Liver (tissue), 9 donors: Measurements from ENCODE around the gene STAM2. TPM values are rescaled to one million over a fixed set of nuclear protein-coding genes. Genes with fewer than 3 reads are reported as not detected.

Source experiments
- DNase-seq: peaks from one replicate; pipeline ENCODE4 v3.0.0-alpha.2; 2017; ENCODE audit warnings: low spot score
- H3K27ac ChIP-seq, 2 donors: one replicate each; pipeline ENCODE4 v1.7.0; 2013; ENCODE audit warnings: inconsistent platforms in 2 of 2, low read length in 2 of 2, control low read depth in 1 of 2, low read depth in 1 of 2, mild to moderate bottlenecking in 1 of 2
- H3K27me3 ChIP-seq, 4 donors: one replicate each; pipeline versions ENCODE4 v1.6.1 to v1.7.0; 2013; ENCODE audit warnings: low read length in 3 of 4, inconsistent platforms in 1 of 4, mild to moderate bottlenecking in 1 of 4, moderate library complexity in 1 of 4; ENCODE audit not compliant: control insufficient read depth in 4 of 4, insufficient read depth in 4 of 4
- H3K36me3 ChIP-seq, 4 donors: one replicate each; pipeline versions ENCODE4 v1.6.1 to v1.7.0; 2013; ENCODE audit warnings: low read length in 3 of 4, mild to moderate bottlenecking in 3 of 4, low read depth in 1 of 4, moderate library complexity in 1 of 4; ENCODE audit not compliant: control insufficient read depth in 4 of 4, insufficient read depth in 3 of 4
- H3K4me1 ChIP-seq, 4 donors: one replicate each; pipeline versions ENCODE4 v1.6.1 to v1.7.0; 2013; ENCODE audit warnings: low read length in 3 of 4, mild to moderate bottlenecking in 3 of 4, moderate library complexity in 1 of 4; ENCODE audit not compliant: control insufficient read depth in 4 of 4, insufficient read depth in 4 of 4
- H3K4me3 ChIP-seq, 3 donors: one replicate each; pipeline versions ENCODE4 v1.6.1 to v1.7.0; 2013; ENCODE audit warnings: low read length in 3 of 3, control low read depth in 1 of 3, low read depth in 1 of 3, mild to moderate bottlenecking in 1 of 3
- H3K9ac ChIP-seq, 2 donors: one replicate each; pipeline ENCODE4 v1.7.0; 2013; ENCODE audit warnings: low read length in 2 of 2, mild to moderate bottlenecking in 2 of 2, moderate library complexity in 2 of 2, control low read depth in 1 of 2, low read depth in 1 of 2
- H3K9me3 ChIP-seq, 4 donors: one replicate each; pipeline versions ENCODE4 v1.6.1 to v1.7.0; 2013; ENCODE audit warnings: low read length in 3 of 4; ENCODE audit not compliant: control insufficient read depth in 4 of 4
- CTCF ChIP-seq: fragments of 150-350 bp; IDR thresholded peaks from 2 replicates; pipeline ENCODE4 v1.5.1; 2017; ENCODE audit warnings: improper control_type of control experiment, low read depth, low read length; ENCODE audit not compliant: missing input control
- EGR1 ChIP-seq, 2 donors: IDR thresholded peaks; 2 replicates each; pipeline ENCODE4 v1.6.1; 2016 to 2018; ENCODE audit warnings: antibody characterized with exemption in 2 of 2, low read depth in 2 of 2
- FOXA1 ChIP-seq: IDR thresholded peaks from 2 replicates; pipeline ENCODE4 v1.6.1; 2016; ENCODE audit warnings: antibody characterized with exemption
- FOXA2 ChIP-seq: IDR thresholded peaks from 2 replicates; pipeline ENCODE4 v1.6.1; 2016; ENCODE audit warnings: antibody characterized with exemption
- GABPA ChIP-seq, 2 donors: IDR thresholded peaks in 1 of 2; conservative IDR thresholded peaks in 1 of 2; 2 replicates each; pipeline ENCODE4 v1.6.1; 2016; ENCODE audit warnings: antibody characterized with exemption in 2 of 2, mild to moderate bottlenecking in 1 of 2, moderate library complexity in 1 of 2
- HNF4A ChIP-seq, 2 donors: conservative IDR thresholded peaks; 2 replicates each; pipeline ENCODE4 v1.6.1; 2016; ENCODE audit warnings: antibody characterized with exemption in 2 of 2, mild to moderate bottlenecking in 2 of 2
- HNF4G ChIP-seq: IDR thresholded peaks from 2 replicates; pipeline ENCODE4 v1.6.1; 2016; ENCODE audit warnings: antibody characterized with exemption
- JUND ChIP-seq, 2 donors: IDR thresholded peaks; 2 replicates each; pipeline ENCODE4 v1.6.1; 2016; ENCODE audit warnings: antibody characterized with exemption in 2 of 2
- MAX ChIP-seq: IDR thresholded peaks from 2 replicates; pipeline ENCODE4 v1.6.1; 2016; ENCODE audit warnings: antibody characterized with exemption
- RAD21 ChIP-seq, 2 donors: IDR thresholded peaks; 2 replicates each; pipeline ENCODE4 v1.6.1; 2016; ENCODE audit warnings: antibody characterized with exemption in 2 of 2, mild to moderate bottlenecking in 2 of 2
- RXRA ChIP-seq, 2 donors: IDR thresholded peaks; 2 replicates each; pipeline ENCODE4 v1.6.1; 2017 to 2018; ENCODE audit warnings: antibody characterized with exemption in 2 of 2, mild to moderate bottlenecking in 1 of 2
- SP1 ChIP-seq: IDR thresholded peaks from 2 replicates; pipeline ENCODE4 v1.6.1; 2018; ENCODE audit warnings: antibody characterized with exemption, mild to moderate bottlenecking
- TAF1 ChIP-seq: conservative IDR thresholded peaks from 2 replicates; pipeline ENCODE4 v1.6.1; 2016; ENCODE audit warnings: antibody characterized with exemption, mild to moderate bottlenecking
- ZBTB33 ChIP-seq: IDR thresholded peaks from 2 replicates; pipeline ENCODE4 v1.6.1; 2016; ENCODE audit warnings: antibody characterized with exemption
- WGBS: extraction: QIAGEN DNeasy Blood & Tissue Kit; methylation state at CpG from one replicate; pipeline ENCODE4 v1.1.7; 2013; 5-methylcytosine and 5-hydroxymethylcytosine counted together
- polyA plus RNA-seq, 2 donors: library from polyadenylated mRNA; stranded (reverse) in 1 of 2; unstranded in 1 of 2; fragments of 200-250 nt in 1 of 2; fragments of >200 nt in 1 of 2; fragmentation: Nextera tagmentation in 1 of 2; extraction: Ambion mirVana in 1 of 2; gene quantifications; one replicate each; pipeline versions ENCODE4 v1.2.1 to v1.2.3, GENCODE V29; 2013 to 2015
- total RNA-seq, 2 donors: library from RNA; depleted of rRNA; stranded (reverse); fragments of >200 nt; gene quantifications; one replicate each; pipeline ENCODE4 v1.2.3, GENCODE V29; 2014
- TF ChIP-seq, protein P1 (sequence below): IDR thresholded peaks from 2 replicates; pipeline ENCODE4 v1.6.1; 2016; ENCODE audit warnings: antibody characterized with exemption
- donor health status: healthy.
- donor health status: healthy.
- donor health status: healthy.
- donor health status: healthy.
- donor health status: healthy.

The STAM2 gene
- total and polyA plus RNA-seq, 4 donors, result 4.0 to 18.0 (median 7.2) TPM

DNA sequence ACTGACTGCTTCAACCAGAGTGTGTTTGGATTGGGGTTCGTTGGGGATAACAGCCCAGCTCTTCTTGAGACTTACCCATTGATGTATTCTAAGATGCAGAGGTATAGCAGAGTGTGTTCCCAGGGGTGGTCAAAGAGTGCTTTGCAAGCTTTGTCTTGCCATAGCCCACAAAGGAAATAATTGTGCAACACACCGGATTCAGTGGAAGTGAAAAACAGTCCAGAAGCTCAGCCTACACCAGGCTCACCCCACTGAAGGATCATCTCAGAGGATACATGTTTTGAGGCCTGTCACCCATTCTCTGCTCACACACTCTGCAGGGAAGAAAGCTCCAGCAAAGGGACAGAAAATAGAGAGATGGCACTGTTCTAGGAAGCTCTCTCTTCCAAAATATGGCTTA lies 86.3 kb downstream of the STAM2 start:
- Histone ChIP-seq H3K9me3 (no peaks in the 10 kb centered on the region), H3K4me3 (no peak overlapping the region), H3K9ac (no peak overlapping the region), H3K27ac (no peak overlapping the region), H3K4me1 (no peaks in the 10 kb centered on the region), H3K36me3 (no peaks in the 10 kb centered on the region), H3K27me3 (no peaks in the 10 kb centered on the region)
- 69% methylated on average over 2 of the region's 2 CpGs for WGBS
- no peak for DNase-seq
- TF ChIP-seq RXRA (IDR thresholded peaks at IDR 0.05), result no peak
- TF ChIP-seq, protein P1, sequence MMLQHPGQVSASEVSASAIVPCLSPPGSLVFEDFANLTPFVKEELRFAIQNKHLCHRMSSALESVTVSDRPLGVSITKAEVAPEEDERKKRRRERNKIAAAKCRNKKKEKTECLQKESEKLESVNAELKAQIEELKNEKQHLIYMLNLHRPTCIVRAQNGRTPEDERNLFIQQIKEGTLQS, result no peak
- TF ChIP-seq CTCF, result no peak
- TF ChIP-seq EGR1 (IDR thresholded peaks at IDR 0.05; ENCODE audit: low read depth in 2 of 2), result no peak
- TF ChIP-seq TAF1, result no peak
- no peak for TF ChIP-seq HNF4G
- TF ChIP-seq SP1, result no peak
- no peak for TF ChIP-seq FOXA1

DNA sequence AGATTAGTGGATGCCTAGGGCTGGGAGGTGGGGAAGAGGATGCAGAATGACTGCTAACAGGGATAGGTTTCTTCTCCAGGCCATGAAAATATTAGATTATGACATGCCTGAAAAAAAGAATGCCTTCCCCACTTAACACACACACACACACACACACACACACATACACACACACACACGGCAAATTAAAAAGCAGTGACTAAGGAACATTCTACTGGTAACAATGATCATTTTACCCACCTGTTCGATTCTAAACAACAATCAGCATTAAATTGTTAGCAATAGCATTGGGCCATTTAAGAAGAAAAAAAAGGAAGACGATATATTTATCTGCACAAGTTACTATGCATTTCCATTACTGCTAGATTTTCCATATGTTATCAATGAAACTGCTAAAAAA lies 87.6 kb downstream of the STAM2 start:
- 83% methylated on average over 3 of the region's 3 CpGs for WGBS
- Histone ChIP-seq H3K4me3 (no peak overlapping the region), H3K27me3 (no peaks in the 10 kb centered on the region), H3K27ac (no peak overlapping the region), H3K4me1 (no peaks in the 10 kb centered on the region), H3K9ac (no peak overlapping the region), H3K36me3 (no peaks in the 10 kb centered on the region), H3K9me3 (no peaks in the 10 kb centered on the region)
- no peak for DNase-seq
- TF ChIP-seq GABPA (IDR thresholded peaks at IDR 0.05 in 1 of 2, conservative IDR thresholded peaks at IDR 0.05 in 1 of 2) (no peak), FOXA2 (no peak), HNF4A (conservative IDR thresholded peaks at IDR 0.05) (no peak), CTCF (no peak), RXRA (IDR thresholded peaks at IDR 0.05) (no peak), TAF1 (no peak), ZBTB33 (no peak), JUND (IDR thresholded peaks at IDR 0.05) (no peak), RAD21 (IDR thresholded peaks at IDR 0.05) (no peak), HNF4G (no peak), MAX (no peak), SP1 (no peak), FOXA1 (no peak)
- TF ChIP-seq, protein P1, result no peak
